T-helper 9 cell (primary cell): ENCODE data around the gene DOK4.

Source experiments
- DNase-seq: peaks from one replicate; pipeline ENCODE4 v3.0.0-alpha.2; 2020

Gene DOK4

GRCh38 chr16:57518922-57519321, 32.6 kb upstream of the DOK4 start:
- no peak for DNase-seq

- DNase-seq: no peak
These were observed 32.2 kb upstream of the DOK4 start for GRCh38 chr16:57518520-57518919.

GRCh38 chr16:57517397-57518367, 31.4 kb upstream of the DOK4 start:
- DNase-seq: no peak

- no peak for DNase-seq
These were observed 30.5 kb upstream of the DOK4 start for GRCh38 chr16:57516773-57517172.

- no peak for DNase-seq
These were observed 30.0 kb upstream of the DOK4 start for GRCh38 chr16:57516176-57516725.

GRCh38 chr16:57514791-57515600, 28.7 kb upstream of the DOK4 start:
- no peak for DNase-seq

GRCh38 chr16:57514371-57514770, 28.1 kb upstream of the DOK4 start:
- no peak for DNase-seq

GRCh38 chr16:57513371-57514102, 27.2 kb upstream of the DOK4 start:
- no peak for DNase-seq

GRCh38 chr16:57512296-57513001, 26.2 kb upstream of the DOK4 start:
- DNase-seq: no peak

GRCh38 chr16:57510016-57510871, 24.0 kb upstream of the DOK4 start:
- DNase-seq: no peak

GRCh38 chr16:57509231-57509923, 23.1 kb upstream of the DOK4 start:
- no peak for DNase-seq

GRCh38 chr16:57508035-57508425, 21.7 kb upstream of the DOK4 start:
- DNase-seq: no peak

- DNase-seq: no peak
These were observed 21.1 kb upstream of the DOK4 start for GRCh38 chr16:57507136-57508034.

- DNase-seq: no peak
These were observed 18.9 kb upstream of the DOK4 start for GRCh38 chr16:57505169-57505568.

- no peak for DNase-seq
These were observed 18.2 kb upstream of the DOK4 start for GRCh38 chr16:57504491-57504890.

GRCh38 chr16:57504001-57504400, 17.7 kb upstream of the DOK4 start:
- DNase-seq: no peak

GRCh38 chr16:57503366-57503765, 17.1 kb upstream of the DOK4 start:
- no peak for DNase-seq

- no peak for DNase-seq
These were observed 15.9 kb upstream of the DOK4 start for GRCh38 chr16:57502048-57502775.

GRCh38 chr16:57501492-57501891, 15.2 kb upstream of the DOK4 start:
- no peak for DNase-seq
